Keratinocyte (primary cell): Measurements from ENCODE around the gene BRSK2. TPM values are rescaled to one million over a fixed set of nuclear protein-coding genes. Genes with fewer than 3 reads are reported as not detected.

Source experiments
- DNase-seq: peaks from one replicate; pipeline ENCODE4 v3.0.0-alpha.2; 2011; ENCODE audit warnings: low read depth, missing footprints, low spot score
- FAIRE-seq: peaks from 2 replicates; lab custom pipeline; 2011; peaks lifted over from hg19 to GRCh38; lab: Jason Lieb, UNC
- H2AFZ ChIP-seq: 2 replicates; pipeline ENCODE4 v1.6.0; 2012; ENCODE audit warnings: low read length, control low read depth, inconsistent platforms; ENCODE audit not compliant: control insufficient read depth
- H3K27ac ChIP-seq: 2 replicates; pipeline ENCODE4 v1.5.1; 2011; ENCODE audit warnings: low read length; ENCODE audit not compliant: control insufficient read depth, insufficient read depth
- H3K27me3 ChIP-seq: 3 replicates; pipeline ENCODE4 v1.6.0; 2011; ENCODE audit warnings: low read length; ENCODE audit not compliant: control insufficient read depth, insufficient read depth; ENCODE audit errors: extremely low read depth
- H3K36me3 ChIP-seq, 2 experiments: 2 replicates in 1 of 2; 3 replicates in 1 of 2; pipeline ENCODE4 v1.5.1; 2011; ENCODE audit warnings: low read length in 2 of 2, mild to moderate bottlenecking in 1 of 2; ENCODE audit not compliant: control insufficient read depth in 2 of 2, insufficient read depth in 2 of 2; ENCODE audit errors: extremely low read depth in 1 of 2
- H3K4me1 ChIP-seq: 3 replicates; pipeline ENCODE4 v1.5.1; 2011; ENCODE audit warnings: low read length; ENCODE audit not compliant: control insufficient read depth, insufficient read depth; ENCODE audit errors: extremely low read depth
- H3K4me2 ChIP-seq: 3 replicates; pipeline ENCODE4 v1.6.0; 2011; ENCODE audit warnings: low read depth, low read length; ENCODE audit not compliant: control insufficient read depth, insufficient read depth; ENCODE audit errors: extremely low read depth
- H3K4me3 ChIP-seq, 3 experiments: fragments of 200-600 bp in 1 of 3; sonication (generic) in 1 of 3; 2 replicates in 2 of 3; 3 replicates in 1 of 3; pipeline ENCODE4 v1.5.1; 2011 to 2016; ENCODE audit warnings: low read length in 3 of 3, mild to moderate bottlenecking in 3 of 3, control low read depth in 2 of 3, inconsistent platforms in 1 of 3, low read depth in 1 of 3, mixed read lengths in 1 of 3, mixed run types in 1 of 3, moderate library complexity in 1 of 3; ENCODE audit not compliant: control insufficient read depth in 2 of 3, insufficient read depth in 2 of 3; ENCODE audit errors: extremely low read depth in 1 of 3
- H3K79me2 ChIP-seq: 2 replicates; pipeline ENCODE4 v1.6.0; 2012; ENCODE audit warnings: low read length; ENCODE audit not compliant: control insufficient read depth, insufficient read depth
- H3K9ac ChIP-seq: 3 replicates; pipeline ENCODE4 v1.6.0; 2011; ENCODE audit warnings: low read length; ENCODE audit not compliant: control insufficient read depth, insufficient read depth; ENCODE audit errors: extremely low read depth
- H3K9me1 ChIP-seq: 3 replicates; pipeline ENCODE4 v1.6.0; 2011; ENCODE audit warnings: low read length; ENCODE audit not compliant: control insufficient read depth, insufficient read depth; ENCODE audit errors: extremely low read depth
- H3K9me3 ChIP-seq: 2 replicates; pipeline ENCODE4 v1.5.1; 2012; ENCODE audit warnings: low read depth, low read length; ENCODE audit not compliant: control insufficient read depth
- H4K20me1 ChIP-seq: 3 replicates; pipeline ENCODE4 v1.6.0; 2011; ENCODE audit warnings: low read length; ENCODE audit not compliant: control insufficient read depth, insufficient read depth; ENCODE audit errors: extremely low read depth
- EZH2 ChIP-seq: IDR thresholded peaks from one replicate; pipeline ENCODE4 v1.6.1; 2012; ENCODE audit warnings: inconsistent platforms, mild to moderate bottlenecking, low read length, moderate library complexity
- dilution Hi-C: fragments of 300-500 bp; cut with MboI; formaldehyde crosslinking; loops from one replicate; pipeline ENCODE4 v1.7.0; 2020; ENCODE audit warnings: low sequenced_read_pairs; ENCODE audit not compliant: extremely low pct_ligation_motif_present
- polyA plus RNA-seq, 5 experiments: library from polyadenylated mRNA; depleted of rRNA in 3 of 5; stranded (reverse) in 3 of 5; stranded (forward) in 1 of 5; unstranded in 1 of 5; fragments of >200 nt; gene quantifications; 1 replicate in 1 of 5; 2 replicates in 3 of 5; 3 replicates in 1 of 5; pipeline versions ENCODE4 v1.2.1 to v1.2.3, GENCODE V29; 2011 to 2012; ENCODE audit warnings: missing spikeins in 2 of 5, low read depth in 1 of 5, low replicate concordance in 1 of 5
- TF ChIP-seq, protein P1 (sequence below), 3 experiments: IDR thresholded peaks in 1 of 3; conservative IDR thresholded peaks in 1 of 3; optimal IDR thresholded peaks in 1 of 3; 2 replicates in 2 of 3; 3 replicates in 1 of 3; pipeline versions ENCODE3 to v1.5.1; 2011; ENCODE audit warnings: low read length in 3 of 3, mild to moderate bottlenecking in 3 of 3, moderate library complexity in 2 of 3, control low read depth in 1 of 3, inconsistent platforms in 1 of 3; ENCODE audit not compliant: insufficient read depth in 2 of 3; ENCODE audit errors: extremely low read depth in 1 of 3

BRSK2 gene
- polyA plus RNA-seq, 1 donor (not counting 4 experiments of a cell fraction or from before 2014, with no cell fraction given) = 0.09 TPM

DNA sequence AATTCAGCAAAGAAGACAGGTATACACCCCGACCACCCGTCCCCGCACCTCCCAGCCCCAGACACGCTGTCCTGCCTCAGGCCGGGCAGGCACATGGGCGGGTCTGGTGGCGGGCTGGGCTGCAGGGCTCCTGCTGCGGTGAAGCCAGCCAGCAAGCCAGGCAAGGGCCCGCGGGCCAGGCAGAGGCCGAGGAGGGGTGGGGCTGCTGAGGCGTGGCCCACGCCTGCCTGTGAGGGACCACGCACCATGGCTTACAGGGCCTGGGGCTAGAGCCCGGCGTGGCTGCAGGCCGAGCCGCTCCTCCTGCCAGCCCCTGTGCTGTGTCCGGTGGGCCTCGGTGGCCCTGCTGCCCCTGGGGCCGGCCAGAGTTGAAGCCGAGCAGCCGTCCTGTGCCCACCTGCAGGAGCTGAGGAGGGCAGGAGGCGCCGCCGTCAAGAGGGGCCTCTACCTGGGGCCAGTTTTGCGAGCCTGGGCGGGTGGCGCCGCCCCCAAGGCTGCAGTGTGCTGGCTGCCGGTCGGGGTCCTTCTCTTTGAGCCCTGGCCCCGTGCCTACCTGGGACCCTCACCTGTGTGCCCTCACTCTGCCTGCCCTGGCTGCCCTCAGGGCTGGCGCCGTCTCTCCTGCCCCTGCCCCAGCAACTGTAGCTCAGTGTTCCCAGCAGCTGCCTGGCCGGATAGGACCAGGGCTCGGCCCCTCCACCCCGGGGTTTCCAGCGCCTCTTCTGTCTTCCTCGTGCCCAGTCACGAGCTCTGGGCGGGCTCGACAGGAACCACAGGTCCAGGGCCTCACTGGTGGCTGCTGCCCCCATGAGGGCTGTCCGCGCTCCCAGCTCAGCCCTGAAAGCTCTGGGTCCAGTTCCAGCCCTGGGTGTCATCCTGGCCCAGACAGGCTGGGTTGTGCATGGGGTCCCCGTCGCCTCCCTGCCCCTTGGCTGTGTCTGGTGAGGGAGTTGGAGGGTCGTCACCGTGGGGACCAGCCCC lies 58.4 kb downstream of the BRSK2 start:
- H3K79me2 ChIP-seq = no peaks in the 10 kb centered on the region
- no peaks in the 10 kb centered on the region for H3K9me3 ChIP-seq
- H3K4me2 ChIP-seq = no peak overlapping the region
- H3K36me3 ChIP-seq = no peaks in the 10 kb centered on the region
- H3K9ac ChIP-seq = no peak overlapping the region
- TF ChIP-seq EZH2 = peak; percentile 34
- TF ChIP-seq, protein P1, sequence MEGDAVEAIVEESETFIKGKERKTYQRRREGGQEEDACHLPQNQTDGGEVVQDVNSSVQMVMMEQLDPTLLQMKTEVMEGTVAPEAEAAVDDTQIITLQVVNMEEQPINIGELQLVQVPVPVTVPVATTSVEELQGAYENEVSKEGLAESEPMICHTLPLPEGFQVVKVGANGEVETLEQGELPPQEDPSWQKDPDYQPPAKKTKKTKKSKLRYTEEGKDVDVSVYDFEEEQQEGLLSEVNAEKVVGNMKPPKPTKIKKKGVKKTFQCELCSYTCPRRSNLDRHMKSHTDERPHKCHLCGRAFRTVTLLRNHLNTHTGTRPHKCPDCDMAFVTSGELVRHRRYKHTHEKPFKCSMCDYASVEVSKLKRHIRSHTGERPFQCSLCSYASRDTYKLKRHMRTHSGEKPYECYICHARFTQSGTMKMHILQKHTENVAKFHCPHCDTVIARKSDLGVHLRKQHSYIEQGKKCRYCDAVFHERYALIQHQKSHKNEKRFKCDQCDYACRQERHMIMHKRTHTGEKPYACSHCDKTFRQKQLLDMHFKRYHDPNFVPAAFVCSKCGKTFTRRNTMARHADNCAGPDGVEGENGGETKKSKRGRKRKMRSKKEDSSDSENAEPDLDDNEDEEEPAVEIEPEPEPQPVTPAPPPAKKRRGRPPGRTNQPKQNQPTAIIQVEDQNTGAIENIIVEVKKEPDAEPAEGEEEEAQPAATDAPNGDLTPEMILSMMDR (optimal IDR thresholded peaks at IDR 0.05 in 1 of 3, IDR thresholded peaks at IDR 0.05 in 1 of 3, conservative IDR thresholded peaks at IDR 0.05 in 1 of 3; ENCODE audit: extremely low read depth in 1 of 3, insufficient read depth in 2 of 3, low read length in 3 of 3) = peak in 1 of 3 experiments; percentile 15
- DNase-seq (no peak), FAIRE-seq (no peak)
- H3K4me3 ChIP-seq = no peak overlapping the region
- H3K4me1 ChIP-seq = peaks cover 3% of the 10 kb centered on the region
- no peak overlapping the region for H2AFZ ChIP-seq
- dilution Hi-C loops = no loop called here
- H4K20me1 ChIP-seq = peaks cover 2% of the 10 kb centered on the region
- H3K27me3 ChIP-seq = peaks cover 69% of the 10 kb centered on the region
- H3K27ac ChIP-seq = no peak overlapping the region
- no peaks in the 10 kb centered on the region for H3K9me1 ChIP-seq

GRCh38 chr11:1448882-1449281 lies 59.1 kb downstream of the BRSK2 start:
- Histone ChIP-seq H3K4me1 (peaks cover 3% of the 10 kb centered on the region), H3K4me3 (no peak overlapping the region), H3K9ac (no peak overlapping the region), H3K27me3 (peaks cover 70% of the 10 kb centered on the region), H3K36me3 (no peaks in the 10 kb centered on the region), H3K79me2 (no peaks in the 10 kb centered on the region), H3K9me3 (no peaks in the 10 kb centered on the region), H3K4me2 (no peak overlapping the region), H3K27ac (no peak overlapping the region), H4K20me1 (peaks cover 3% of the 10 kb centered on the region), H2AFZ (no peak overlapping the region), H3K9me1 (no peaks in the 10 kb centered on the region)
- no peak for TF ChIP-seq EZH2
- TF ChIP-seq, protein P1 (optimal IDR thresholded peaks at IDR 0.05 in 1 of 3, IDR thresholded peaks at IDR 0.05 in 1 of 3, conservative IDR thresholded peaks at IDR 0.05 in 1 of 3; ENCODE audit: extremely low read depth in 1 of 3, insufficient read depth in 2 of 3, low read length in 3 of 3) = no peak
- FAIRE-seq (no peak), DNase-seq (no peak)
- dilution Hi-C loops = no loop called here
